ENCODE data around the gene RASGRF2. TPM values are rescaled to one million over a fixed set of nuclear protein-coding genes. Genes with fewer than 3 reads are reported as not detected.

RASGRF2 gene
- total RNA-seq, 1 donor from 2014 or later, result 0.05 TPM

GRCh38 chr5:81245871-81246235 lies 285.7 kb downstream of the RASGRF2 start:
- peaks cover 6% of the 10 kb centered on the region for H3K36me3 Mint-ChIP-seq (ENCODE audit: unreplicated experiment)
- TF ChIP-seq, protein P1, sequence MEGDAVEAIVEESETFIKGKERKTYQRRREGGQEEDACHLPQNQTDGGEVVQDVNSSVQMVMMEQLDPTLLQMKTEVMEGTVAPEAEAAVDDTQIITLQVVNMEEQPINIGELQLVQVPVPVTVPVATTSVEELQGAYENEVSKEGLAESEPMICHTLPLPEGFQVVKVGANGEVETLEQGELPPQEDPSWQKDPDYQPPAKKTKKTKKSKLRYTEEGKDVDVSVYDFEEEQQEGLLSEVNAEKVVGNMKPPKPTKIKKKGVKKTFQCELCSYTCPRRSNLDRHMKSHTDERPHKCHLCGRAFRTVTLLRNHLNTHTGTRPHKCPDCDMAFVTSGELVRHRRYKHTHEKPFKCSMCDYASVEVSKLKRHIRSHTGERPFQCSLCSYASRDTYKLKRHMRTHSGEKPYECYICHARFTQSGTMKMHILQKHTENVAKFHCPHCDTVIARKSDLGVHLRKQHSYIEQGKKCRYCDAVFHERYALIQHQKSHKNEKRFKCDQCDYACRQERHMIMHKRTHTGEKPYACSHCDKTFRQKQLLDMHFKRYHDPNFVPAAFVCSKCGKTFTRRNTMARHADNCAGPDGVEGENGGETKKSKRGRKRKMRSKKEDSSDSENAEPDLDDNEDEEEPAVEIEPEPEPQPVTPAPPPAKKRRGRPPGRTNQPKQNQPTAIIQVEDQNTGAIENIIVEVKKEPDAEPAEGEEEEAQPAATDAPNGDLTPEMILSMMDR (IDR thresholded peaks at IDR 0.05), result no peak
- no peaks in the 10 kb centered on the region for H3K27me3 Mint-ChIP-seq (ENCODE audit: unreplicated experiment)
- DNase-seq (ENCODE audit: extremely low spot score, unreplicated experiment), result no peak
- no peak overlapping the region for H3K27ac Mint-ChIP-seq (ENCODE audit: unreplicated experiment)
- H3K4me1 Mint-ChIP-seq (ENCODE audit: unreplicated experiment), result peaks cover 4% of the 10 kb centered on the region
- peaks cover 4% of the 10 kb centered on the region for H3K9me3 Mint-ChIP-seq (ENCODE audit: unreplicated experiment)
- no peak overlapping the region for H3K4me3 Mint-ChIP-seq (ENCODE audit: unreplicated experiment)

GRCh38 chr5:81246697-81247096 lies 286.5 kb downstream of the RASGRF2 start:
- no peak overlapping the region for H3K4me3 Mint-ChIP-seq (ENCODE audit: unreplicated experiment)
- TF ChIP-seq, protein P1 (IDR thresholded peaks at IDR 0.05), result no peak
- H3K36me3 Mint-ChIP-seq (ENCODE audit: unreplicated experiment), result peaks cover 6% of the 10 kb centered on the region
- no peak overlapping the region for H3K27ac Mint-ChIP-seq (ENCODE audit: unreplicated experiment)
- H3K27me3 Mint-ChIP-seq (ENCODE audit: unreplicated experiment), result no peaks in the 10 kb centered on the region
- no peak for DNase-seq (ENCODE audit: extremely low spot score, unreplicated experiment)
- H3K9me3 Mint-ChIP-seq (ENCODE audit: unreplicated experiment), result peaks cover 4% of the 10 kb centered on the region
- peaks cover 4% of the 10 kb centered on the region for H3K4me1 Mint-ChIP-seq (ENCODE audit: unreplicated experiment)

DNA sequence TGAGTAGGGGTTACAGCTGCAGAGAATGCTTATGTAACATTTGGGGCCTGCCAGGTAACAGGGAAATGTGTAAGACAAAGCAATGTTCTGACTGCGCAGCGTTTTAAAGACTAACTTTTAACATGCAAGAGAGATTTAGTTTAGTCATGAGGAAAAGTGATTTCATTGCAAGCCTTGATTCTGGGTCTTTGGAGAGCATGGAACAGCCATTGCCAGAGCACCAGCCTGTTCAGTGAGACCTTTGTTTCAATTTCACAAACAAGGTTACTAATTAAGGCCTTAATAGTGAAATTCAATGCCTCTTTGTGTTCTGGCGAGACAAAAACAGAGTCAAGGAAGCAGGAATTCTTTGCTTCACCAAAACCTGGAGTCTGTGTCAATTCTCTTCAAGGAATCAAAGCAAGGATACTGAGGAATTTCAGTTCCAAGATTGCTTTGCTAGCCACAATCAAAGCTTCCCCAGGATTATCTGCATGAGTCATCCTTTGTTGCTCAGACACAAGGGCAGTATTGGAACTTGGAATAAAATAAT lies 287.3 kb downstream of the RASGRF2 start:
- no peaks in the 10 kb centered on the region for H3K27me3 Mint-ChIP-seq (ENCODE audit: unreplicated experiment)
- TF ChIP-seq, protein P1 (IDR thresholded peaks at IDR 0.05), result no peak
- H3K9me3 Mint-ChIP-seq (ENCODE audit: unreplicated experiment), result peaks cover 4% of the 10 kb centered on the region
- no peak overlapping the region for H3K4me3 Mint-ChIP-seq (ENCODE audit: unreplicated experiment)
- DNase-seq (ENCODE audit: extremely low spot score, unreplicated experiment), result no peak
- peaks cover 6% of the 10 kb centered on the region for H3K36me3 Mint-ChIP-seq (ENCODE audit: unreplicated experiment)
- peaks cover 4% of the 10 kb centered on the region for H3K4me1 Mint-ChIP-seq (ENCODE audit: unreplicated experiment)
- H3K27ac Mint-ChIP-seq (ENCODE audit: unreplicated experiment), result no peak overlapping the region

- Mint-ChIP-seq H3K9me3 (ENCODE audit: unreplicated experiment) (peaks cover 4% of the 10 kb centered on the region), H3K4me3 (ENCODE audit: unreplicated experiment) (no peak overlapping the region), H3K27me3 (ENCODE audit: unreplicated experiment) (no peaks in the 10 kb centered on the region), H3K36me3 (ENCODE audit: unreplicated experiment) (peaks cover 6% of the 10 kb centered on the region), H3K27ac (ENCODE audit: unreplicated experiment) (no peak overlapping the region), H3K4me1 (ENCODE audit: unreplicated experiment) (no peaks in the 10 kb centered on the region)
- TF ChIP-seq, protein P1 (IDR thresholded peaks at IDR 0.05), result no peak
- DNase-seq (ENCODE audit: extremely low spot score, unreplicated experiment), result no peak
Observed at GRCh38 chr5:81249240-81249639, 289.1 kb downstream of the RASGRF2 start.

DNA sequence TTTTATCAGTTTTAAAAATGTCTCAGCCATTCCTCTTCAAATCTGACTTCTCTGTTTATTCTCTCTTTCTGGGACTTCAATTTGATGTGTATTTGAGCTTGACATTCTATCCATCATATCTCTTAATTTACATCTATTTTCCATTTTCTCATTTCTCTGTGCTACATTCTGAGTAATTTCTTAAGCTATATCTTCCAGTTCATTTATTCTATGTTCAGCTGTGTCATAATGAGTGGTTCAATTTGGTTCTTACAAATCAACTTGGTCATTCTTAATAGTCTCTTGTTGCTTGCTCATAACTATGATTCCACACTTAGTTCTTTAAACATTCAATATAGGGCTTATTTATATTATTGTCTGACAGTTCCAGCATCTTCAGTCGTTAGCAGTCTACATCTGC lies 289.8 kb downstream of the RASGRF2 start:
- Mint-ChIP-seq H3K27ac (ENCODE audit: unreplicated experiment) (no peak overlapping the region), H3K36me3 (ENCODE audit: unreplicated experiment) (peaks cover 6% of the 10 kb centered on the region), H3K9me3 (ENCODE audit: unreplicated experiment) (peaks cover 4% of the 10 kb centered on the region), H3K4me1 (ENCODE audit: unreplicated experiment) (no peaks in the 10 kb centered on the region), H3K4me3 (ENCODE audit: unreplicated experiment) (no peak overlapping the region), H3K27me3 (ENCODE audit: unreplicated experiment) (no peaks in the 10 kb centered on the region)
- DNase-seq (ENCODE audit: extremely low spot score, unreplicated experiment), result no peak
- TF ChIP-seq, protein P1 (IDR thresholded peaks at IDR 0.05), result no peak

Data from osteocyte (in vitro differentiated cells).